Measurements from ENCODE around the gene CERCAM. TPM values are rescaled to one million over a fixed set of nuclear protein-coding genes. Genes with fewer than 3 reads are reported as not detected.
"Not testable (repeated sequence)": the region's sequence is repeated elsewhere in the genome, so short reads cannot be mapped to it uniquely, and the experiment has no call there.

Gene CERCAM
- total RNA-seq, 2 experiments from 2014 or later, result 1.4 to 2.2 TPM

DNA sequence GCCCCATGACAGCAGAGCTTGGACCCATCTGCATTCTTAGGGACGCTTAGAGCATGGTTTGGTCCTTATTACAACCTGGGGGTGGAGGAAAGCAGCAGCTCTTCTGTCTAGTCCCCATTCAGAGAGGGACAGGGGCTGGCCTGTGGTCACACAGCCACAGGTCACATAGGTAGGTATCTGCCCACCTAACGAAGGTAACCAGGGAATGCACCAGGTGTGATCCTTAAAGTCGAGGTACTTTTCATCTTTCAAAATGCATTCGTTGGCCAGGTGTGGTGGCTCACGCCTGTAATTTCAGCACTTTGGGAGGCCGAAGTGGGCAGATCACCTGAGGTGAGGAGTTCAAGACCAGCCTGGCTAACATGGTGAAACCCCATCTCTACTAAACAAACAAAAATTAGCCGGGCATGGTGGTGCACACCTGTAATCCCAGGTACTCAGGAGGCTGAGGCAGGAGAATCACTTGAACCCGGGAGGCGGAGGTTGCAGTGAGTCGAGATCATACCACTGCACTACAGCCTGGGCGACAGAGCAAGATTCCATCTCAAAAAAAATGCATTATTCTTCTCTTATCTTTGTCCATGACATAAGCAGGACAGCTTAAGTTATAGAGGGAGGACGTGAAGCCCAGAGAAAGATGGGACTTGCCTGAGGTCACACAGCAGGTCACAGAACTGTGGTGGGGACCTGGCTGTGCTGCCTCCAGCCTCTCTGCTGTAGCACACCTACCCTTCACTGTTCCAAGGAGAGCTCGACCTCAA is 1.5 kb downstream of the CERCAM start:
- H3K4me3 Mint-ChIP-seq, H3K36me3 Mint-ChIP-seq, H3K9me3 Mint-ChIP-seq, DNase-seq, H3K4me1 Mint-ChIP-seq, H3K27ac Mint-ChIP-seq: not testable (repeated sequence)
- H3K27me3 Mint-ChIP-seq, result peaks cover 30% of the 10 kb centered on the region

GRCh38 chr9:128422783-128423150 is 2.1 kb downstream of the CERCAM start:
- no peaks in the 10 kb centered on the region for H3K9me3 Mint-ChIP-seq
- no peak overlapping the region for H3K4me3 Mint-ChIP-seq
- H3K27ac Mint-ChIP-seq, result no peak overlapping the region
- peaks cover 24% of the 10 kb centered on the region for H3K27me3 Mint-ChIP-seq
- no peaks in the 10 kb centered on the region for H3K36me3 Mint-ChIP-seq
- DNase-seq, result no peak
- peaks cover 8% of the 10 kb centered on the region for H3K4me1 Mint-ChIP-seq

DNA sequence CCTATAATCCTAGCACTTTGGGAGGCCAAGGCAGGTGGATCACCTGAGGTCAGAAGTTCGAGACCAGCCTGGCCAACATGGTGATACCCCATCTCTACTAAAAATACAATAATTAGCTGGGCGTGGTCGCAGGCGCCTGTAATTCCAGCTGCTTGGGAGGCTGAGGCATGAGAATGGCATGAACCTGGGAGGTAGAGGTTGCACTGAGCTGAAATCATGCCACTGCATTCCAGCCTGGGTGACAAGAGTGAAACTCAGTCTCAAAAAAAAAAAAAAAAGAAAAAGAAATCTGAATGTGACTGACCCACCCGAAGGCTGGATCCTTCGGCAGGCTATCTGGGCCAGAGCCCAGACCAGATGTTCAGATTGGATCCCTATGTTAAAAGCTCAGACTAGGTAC is 2.7 kb downstream of the CERCAM start:
- not testable (repeated sequence) for H3K9me3 Mint-ChIP-seq, H3K36me3 Mint-ChIP-seq, DNase-seq, H3K4me3 Mint-ChIP-seq, H3K27ac Mint-ChIP-seq, H3K4me1 Mint-ChIP-seq
- peaks cover 19% of the 10 kb centered on the region for H3K27me3 Mint-ChIP-seq

GRCh38 chr9:128424268-128424780 is 3.7 kb downstream of the CERCAM start:
- Mint-ChIP-seq H3K4me3 (no peak overlapping the region), H3K27me3 (peaks cover 12% of the 10 kb centered on the region)

GRCh38 chr9:128428644-128429512 is 8.2 kb downstream of the CERCAM start:
- DNase-seq, result no peak

More at GRCh38 chr9:128424268-128424780, 3.7 kb downstream of the CERCAM start:
- Mint-ChIP-seq H3K27ac (no peak overlapping the region), H3K36me3 (no peaks in the 10 kb centered on the region), H3K4me1 (peaks cover 2% of the 10 kb centered on the region), H3K9me3 (no peaks in the 10 kb centered on the region)
- no peak for DNase-seq

DNA sequence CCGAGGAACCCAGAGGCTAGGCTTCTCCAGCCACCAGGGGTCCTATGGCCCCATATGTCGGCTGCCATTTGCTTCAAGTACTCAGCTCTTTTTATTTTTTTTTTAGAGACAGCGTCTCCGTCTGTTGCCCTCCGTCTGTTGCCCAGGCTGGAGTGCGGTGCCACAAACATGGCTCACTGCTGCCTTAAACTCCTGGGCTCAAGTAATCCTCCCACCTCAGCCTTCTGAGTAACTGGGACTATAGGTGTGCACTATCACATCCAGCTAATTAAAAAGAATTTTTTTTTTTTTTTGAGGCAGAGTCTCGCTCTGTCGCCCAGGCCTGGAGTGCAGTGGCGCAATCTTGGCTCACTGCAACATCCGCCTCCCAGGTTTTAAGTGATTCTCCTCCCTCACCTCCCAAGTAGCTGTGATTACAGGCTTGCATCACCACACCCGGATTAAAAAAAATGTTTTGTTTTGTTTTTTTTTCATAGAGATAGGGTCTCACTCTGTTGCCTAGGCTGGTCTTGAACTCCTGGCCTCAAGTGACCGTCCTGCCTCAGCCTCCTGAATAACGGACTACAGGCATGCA is 8.9 kb downstream of the CERCAM start:
- no peak overlapping the region for H3K27ac Mint-ChIP-seq
- no peak overlapping the region for H3K4me3 Mint-ChIP-seq
- no peaks in the 10 kb centered on the region for H3K27me3 Mint-ChIP-seq
- no peaks in the 10 kb centered on the region for H3K4me1 Mint-ChIP-seq
- DNase-seq, result no peak
- H3K36me3 Mint-ChIP-seq, result no peaks in the 10 kb centered on the region
- no peaks in the 10 kb centered on the region for H3K9me3 Mint-ChIP-seq

More at GRCh38 chr9:128428644-128429512, 8.2 kb downstream of the CERCAM start:
- Mint-ChIP-seq H3K4me1 (no peaks in the 10 kb centered on the region), H3K27ac (no peak overlapping the region), H3K9me3 (no peaks in the 10 kb centered on the region), H3K36me3 (no peaks in the 10 kb centered on the region), H3K27me3 (no peaks in the 10 kb centered on the region), H3K4me3 (no peak overlapping the region)

- Mint-ChIP-seq H3K27ac (no peak overlapping the region), H3K4me1 (no peaks in the 10 kb centered on the region), H3K36me3 (no peaks in the 10 kb centered on the region), H3K9me3 (no peaks in the 10 kb centered on the region), H3K27me3 (no peaks in the 10 kb centered on the region), H3K4me3 (no peak overlapping the region)
- DNase-seq, result no peak
Observed at GRCh38 chr9:128431207-128431606, 10.6 kb downstream of the CERCAM start.

GRCh38 chr9:128434340-128434739 is 13.7 kb downstream of the CERCAM start:
- no peak overlapping the region for H3K27ac Mint-ChIP-seq
- H3K4me3 Mint-ChIP-seq, result no peak overlapping the region

DNA sequence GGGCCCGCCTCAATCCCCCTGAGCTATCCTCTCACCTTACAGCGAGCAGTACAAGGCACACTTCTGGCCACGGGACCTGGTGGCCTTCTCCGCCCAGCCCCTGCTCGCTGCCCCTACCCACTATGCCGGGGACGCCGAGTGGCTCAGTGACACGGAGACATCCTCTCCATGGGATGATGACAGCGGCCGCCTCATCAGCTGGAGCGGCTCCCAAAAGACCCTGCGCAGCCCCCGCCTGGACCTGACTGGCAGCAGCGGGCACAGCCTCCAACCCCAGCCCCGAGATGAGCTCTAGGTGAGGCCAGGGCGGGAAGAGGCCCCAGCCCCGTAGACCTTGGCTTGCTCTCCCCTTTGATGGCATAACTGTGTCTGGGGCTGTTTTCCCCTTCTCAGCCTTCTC is 15.0 kb downstream of the CERCAM start:
- Mint-ChIP-seq H3K27ac (no peak overlapping the region), H3K4me3 (no peak overlapping the region), H3K27me3 (no peaks in the 10 kb centered on the region), H3K9me3 (no peaks in the 10 kb centered on the region), H3K4me1 (peaks cover 2% of the 10 kb centered on the region), H3K36me3 (no peaks in the 10 kb centered on the region)
- no peak for DNase-seq

More at GRCh38 chr9:128434340-128434739, 13.7 kb downstream of the CERCAM start:
- Mint-ChIP-seq H3K4me1 (peaks cover 2% of the 10 kb centered on the region), H3K27me3 (no peaks in the 10 kb centered on the region), H3K9me3 (no peaks in the 10 kb centered on the region), H3K36me3 (no peaks in the 10 kb centered on the region)
- DNase-seq, result no peak

DNA sequence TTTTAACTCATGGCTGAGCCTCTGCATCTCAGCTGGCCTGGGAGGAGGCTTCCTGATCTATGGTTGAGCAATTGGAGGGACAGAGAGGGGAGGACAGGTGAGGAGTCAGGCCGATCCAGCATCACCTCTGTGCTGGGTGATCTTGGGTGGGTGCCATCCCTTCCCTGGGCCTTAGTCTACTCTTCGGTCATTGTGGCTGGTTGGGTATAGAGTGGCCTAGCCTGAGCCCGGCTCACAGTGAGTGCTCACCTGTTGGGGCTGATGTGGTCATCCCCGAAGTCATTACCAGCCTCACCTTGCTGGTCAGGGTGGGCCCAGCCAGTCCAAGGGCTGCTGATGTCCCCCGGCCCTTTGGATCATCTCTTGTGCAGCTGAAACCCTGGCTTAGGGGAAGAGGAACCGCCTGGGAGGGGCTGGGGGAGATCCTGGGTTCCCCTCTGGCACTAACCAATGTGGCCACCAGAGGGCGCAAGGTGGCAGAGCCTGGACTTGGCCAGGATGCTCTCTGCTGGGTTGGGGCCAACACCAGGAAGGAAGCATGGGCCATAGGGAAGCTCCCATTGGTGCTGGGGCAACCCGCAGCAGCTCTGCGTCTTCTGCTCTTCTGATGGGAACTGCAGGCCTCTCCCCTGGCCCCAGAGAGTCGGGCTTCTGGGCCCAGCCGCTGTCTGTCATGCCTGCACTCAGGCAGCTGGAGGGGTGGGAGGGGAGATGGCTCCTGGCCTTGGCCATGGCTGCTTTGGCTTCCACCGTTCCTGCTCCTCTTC is 17.9 kb downstream of the CERCAM start:
- peak; percentile 75 for DNase-seq
- H3K27me3 Mint-ChIP-seq, result no peaks in the 10 kb centered on the region
- H3K27ac Mint-ChIP-seq, result no peak overlapping the region
- H3K9me3 Mint-ChIP-seq, result no peaks in the 10 kb centered on the region
- no peak overlapping the region for H3K4me3 Mint-ChIP-seq
- no peaks in the 10 kb centered on the region for H3K36me3 Mint-ChIP-seq
- peaks cover 2% of the 10 kb centered on the region for H3K4me1 Mint-ChIP-seq

DNA sequence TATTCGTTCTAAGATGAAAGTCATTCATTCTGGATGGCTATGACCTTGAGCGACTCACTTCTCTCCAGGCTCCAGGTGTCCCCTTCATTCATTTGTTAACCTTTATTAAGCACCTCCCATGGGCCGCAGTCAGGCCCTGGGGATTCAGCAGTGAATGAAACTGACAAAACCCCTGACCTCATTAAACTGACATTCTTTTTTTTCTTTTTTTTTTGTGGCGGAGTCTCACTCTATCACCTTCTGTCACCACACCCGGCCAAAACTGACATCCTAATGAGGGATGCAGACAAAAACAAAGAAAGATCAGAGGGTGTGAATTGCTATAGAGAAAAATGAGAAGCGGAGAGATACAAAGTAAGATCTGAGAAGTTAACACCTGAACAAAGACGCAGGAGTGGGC is 18.6 kb downstream of the CERCAM start:
- no peak for DNase-seq
- Mint-ChIP-seq H3K4me3 (no peak overlapping the region), H3K27ac (no peak overlapping the region), H3K9me3 (no peaks in the 10 kb centered on the region), H3K4me1 (peaks cover 2% of the 10 kb centered on the region), H3K36me3 (no peaks in the 10 kb centered on the region), H3K27me3 (no peaks in the 10 kb centered on the region)

DNA sequence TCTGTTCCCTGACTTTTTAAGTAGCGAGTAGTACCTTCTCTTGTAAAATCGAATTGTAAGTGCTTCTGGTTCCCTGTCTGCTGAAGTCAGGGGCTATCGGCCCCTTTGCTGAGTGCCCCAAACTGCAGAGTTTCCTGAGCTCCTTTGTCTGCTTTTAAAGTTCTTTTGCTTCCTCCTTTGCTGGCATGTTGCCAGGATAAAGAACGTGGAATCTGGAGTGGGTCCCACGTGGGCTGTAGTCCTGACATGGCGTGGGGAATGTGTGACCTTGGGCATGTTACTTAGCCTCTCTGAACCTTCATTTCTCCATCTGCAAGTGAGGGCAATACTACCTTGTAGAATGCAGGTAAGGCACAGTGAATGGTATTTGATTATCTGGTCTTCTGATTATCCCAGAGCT is 21.5 kb downstream of the CERCAM start:
- H3K27me3 Mint-ChIP-seq, result no peaks in the 10 kb centered on the region
- H3K4me3 Mint-ChIP-seq, result no peak overlapping the region
- no peaks in the 10 kb centered on the region for H3K9me3 Mint-ChIP-seq
- H3K4me1 Mint-ChIP-seq, result peaks cover 2% of the 10 kb centered on the region
- no peak overlapping the region for H3K27ac Mint-ChIP-seq
- DNase-seq, result no peak
- H3K36me3 Mint-ChIP-seq, result no peaks in the 10 kb centered on the region

DNA sequence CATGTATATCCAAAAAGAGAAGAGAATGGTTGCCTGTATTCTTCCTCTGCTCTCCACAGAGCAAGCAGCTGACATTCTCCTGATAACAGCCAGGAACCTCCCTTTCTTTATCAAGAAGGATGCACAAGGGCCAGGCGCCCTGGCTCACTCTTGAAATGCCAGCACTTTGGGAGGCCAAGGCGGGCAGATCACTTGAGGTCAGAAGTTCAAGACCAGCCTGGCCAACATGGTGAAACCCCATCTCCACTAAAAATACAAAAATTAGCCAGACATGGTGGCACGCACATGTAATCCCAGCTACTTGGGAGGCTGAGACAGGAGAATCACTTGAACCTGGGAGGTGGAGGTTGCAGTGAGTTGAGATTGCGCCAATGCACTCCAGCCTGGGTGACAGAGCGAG is 25.8 kb downstream of the CERCAM start:
- H3K27ac Mint-ChIP-seq, H3K27me3 Mint-ChIP-seq, H3K9me3 Mint-ChIP-seq, H3K36me3 Mint-ChIP-seq, H3K4me3 Mint-ChIP-seq, DNase-seq, H3K4me1 Mint-ChIP-seq: not testable (repeated sequence)

- no peak overlapping the region for H3K27ac Mint-ChIP-seq
- H3K4me1 Mint-ChIP-seq, result no peaks in the 10 kb centered on the region
- H3K4me3 Mint-ChIP-seq, result no peak overlapping the region
- no peak for DNase-seq
- no peaks in the 10 kb centered on the region for H3K9me3 Mint-ChIP-seq
- no peaks in the 10 kb centered on the region for H3K36me3 Mint-ChIP-seq
- no peaks in the 10 kb centered on the region for H3K27me3 Mint-ChIP-seq
Observed at GRCh38 chr9:128448746-128449145, 28.1 kb downstream of the CERCAM start.
